ENCODE measurements around the gene CBFB. TPM values are rescaled to one million over a fixed set of nuclear protein-coding genes. Genes with fewer than 3 reads are reported as not detected.

CBFB gene
- total RNA-seq, 3 donors from 2014 or later (not counting 1 experiment from before 2014, with no cell fraction given): 96.1 to 102 (median 97.2) TPM

DNA sequence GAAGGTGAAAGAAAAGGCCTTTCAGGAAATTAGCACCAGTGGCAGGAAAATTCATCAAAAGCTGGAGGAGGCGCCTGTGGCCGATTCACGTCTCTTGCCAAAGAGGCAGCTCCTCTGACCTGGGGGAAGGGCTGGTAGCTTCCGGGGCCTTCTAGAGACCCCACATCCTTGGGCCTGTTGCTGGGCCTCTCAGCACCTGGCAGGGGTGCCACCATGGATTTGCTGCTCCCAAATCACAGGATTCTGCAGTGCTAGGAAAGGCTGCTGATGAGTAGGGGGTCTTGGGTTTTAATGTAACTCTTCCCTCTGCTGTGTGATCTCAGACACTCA, 11.6 kb upstream of the CBFB start:
- intact Hi-C loops (cut with micrococcal nuclease): loop anchor here (1.0 to 10.0 kb wide), 2 partner anchors 87 to 138 kb away; partner anchors contain the start of gene PHAF1
- DNase-seq: no peak
- no peak for ATAC-seq
- Histone ChIP-seq H3K4me3 (ENCODE audit: low read length) (no peak overlapping the region), H3K27me3 (ENCODE audit: control insufficient read depth, insufficient read depth, low read length) (peaks cover 13% of the 10 kb centered on the region), H3K27ac (ENCODE audit: low read length) (no peak overlapping the region), H3K9me3 (ENCODE audit: control insufficient read depth, insufficient read depth, low read length) (no peaks in the 10 kb centered on the region), H3K4me1 (ENCODE audit: control insufficient read depth, insufficient read depth, low read length) (peaks cover 13% of the 10 kb centered on the region), H3K36me3 (ENCODE audit: control insufficient read depth, insufficient read depth, low read length) (no peaks in the 10 kb centered on the region)
- Mint-ChIP-seq H3K36me3 (no peaks in the 10 kb centered on the region), H3K9me3 (no peaks in the 10 kb centered on the region), H3K4me3 (no peak overlapping the region), H3K27ac (no peak overlapping the region), H3K27me3 (ENCODE audit: low read depth in 2 of 2) (peaks cover 0 to 18% of the 10 kb centered on the region in 2 donors), H3K4me1 (peaks cover 0 to 3% of the 10 kb centered on the region in 2 donors)
- no peak for TF ChIP-seq CTCF (IDR thresholded peaks at IDR 0.05)
- WGBS (ENCODE audit: insufficient coverage): 94% methylated on average over 4 of the region's 4 CpGs

DNA sequence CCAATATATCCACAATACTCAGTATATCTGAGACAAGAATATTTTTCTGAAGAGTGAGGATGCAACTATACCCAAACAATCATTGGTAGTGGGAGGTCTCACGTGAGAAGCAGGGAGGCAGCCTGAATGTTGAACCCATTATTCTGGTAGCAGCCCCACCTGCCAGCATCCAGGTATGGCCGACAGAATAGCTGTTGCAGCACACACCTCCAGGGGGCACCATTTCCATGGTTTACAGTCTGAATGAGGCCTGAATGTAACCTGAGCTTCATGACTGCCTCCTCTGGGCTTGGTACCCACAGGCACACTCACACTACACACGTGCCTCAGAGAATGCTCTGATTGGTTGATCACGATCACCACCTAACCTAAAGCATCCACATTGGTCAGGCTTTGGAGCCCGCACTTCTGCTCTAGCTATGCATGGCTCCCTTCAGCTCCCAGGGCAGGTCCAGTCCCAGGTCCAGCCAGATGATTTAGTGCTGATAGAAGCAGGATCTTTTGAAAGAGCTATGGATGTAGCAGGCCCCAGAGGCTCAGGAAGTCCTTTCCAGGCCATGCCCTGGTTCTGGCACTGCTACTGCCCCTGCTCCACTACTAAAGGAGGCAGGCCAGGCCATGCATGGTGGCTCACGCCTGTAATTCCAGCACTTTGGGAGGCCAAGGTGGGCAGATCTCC, 11.0 kb upstream of the CBFB start:
- H3K36me3 Mint-ChIP-seq: no peaks in the 10 kb centered on the region
- Histone ChIP-seq H3K4me3 (ENCODE audit: low read length) (no peak overlapping the region), H3K9me3 (ENCODE audit: control insufficient read depth, insufficient read depth, low read length) (no peaks in the 10 kb centered on the region), H3K36me3 (ENCODE audit: control insufficient read depth, insufficient read depth, low read length) (no peaks in the 10 kb centered on the region), H3K4me1 (ENCODE audit: control insufficient read depth, insufficient read depth, low read length) (peaks cover 13% of the 10 kb centered on the region), H3K27ac (ENCODE audit: low read length) (no peak overlapping the region), H3K27me3 (ENCODE audit: control insufficient read depth, insufficient read depth, low read length) (peaks cover 13% of the 10 kb centered on the region)
- WGBS (ENCODE audit: insufficient coverage): 38% methylated on average over 6 of the region's 6 CpGs
- no peak overlapping the region for H3K27ac Mint-ChIP-seq
- peaks cover 0 to 3% of the 10 kb centered on the region in 2 donors for H3K4me1 Mint-ChIP-seq
- H3K4me3 Mint-ChIP-seq: no peak overlapping the region
- DNase-seq (peak; percentile 58 to 91), ATAC-seq (peak; percentile 79 to 87 (median 81))
- intact Hi-C loops (cut with micrococcal nuclease): loop anchor here (1.0 to 10.0 kb wide), 2 partner anchors 87 to 137 kb away; partner anchors contain the start of gene PHAF1
- TF ChIP-seq CTCF (IDR thresholded peaks at IDR 0.05): peak; percentile 46
- H3K9me3 Mint-ChIP-seq: no peaks in the 10 kb centered on the region
- peaks cover 0 to 17% of the 10 kb centered on the region in 2 donors for H3K27me3 Mint-ChIP-seq (ENCODE audit: low read depth in 2 of 2)

DNA sequence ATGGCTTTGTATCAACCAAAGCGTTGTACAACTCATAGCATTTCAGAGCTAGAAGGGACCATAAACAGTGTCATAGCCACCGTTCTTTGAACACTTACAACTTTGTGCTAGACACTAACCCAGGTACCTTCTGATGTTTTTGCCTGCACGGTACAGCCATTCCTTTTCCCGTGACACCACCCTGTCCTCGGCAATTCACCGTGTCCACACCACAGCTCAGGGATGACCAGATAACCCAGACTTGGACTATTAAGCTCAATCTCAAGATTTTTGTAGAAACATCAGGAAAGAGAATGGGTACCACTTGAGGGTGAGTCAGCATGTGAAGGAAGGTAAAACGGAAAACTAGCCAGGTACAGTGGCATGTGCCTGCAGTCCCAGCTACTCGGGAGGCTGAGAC, 9.8 kb upstream of the CBFB start:
- Mint-ChIP-seq H3K36me3 (no peaks in the 10 kb centered on the region), H3K9me3 (no peaks in the 10 kb centered on the region), H3K4me1 (no peaks in the 10 kb centered on the region), H3K27ac (no peak overlapping the region), H3K27me3 (ENCODE audit: low read depth in 2 of 2) (peaks cover 0 to 14% of the 10 kb centered on the region in 2 donors), H3K4me3 (no peak overlapping the region)
- no peak for TF ChIP-seq CTCF (IDR thresholded peaks at IDR 0.05)
- intact Hi-C loops (cut with micrococcal nuclease): loop anchor here (10.0 kb wide), 1 partner anchor 86 kb away; the partner anchor contains the start of gene PHAF1
- H3K36me3 ChIP-seq (ENCODE audit: control insufficient read depth, insufficient read depth, low read length): no peaks in the 10 kb centered on the region
- peaks cover 5% of the 10 kb centered on the region for H3K27me3 ChIP-seq (ENCODE audit: control insufficient read depth, insufficient read depth, low read length)
- WGBS (ENCODE audit: insufficient coverage): 95% methylated on average over 8 of the region's 8 CpGs
- no peaks in the 10 kb centered on the region for H3K9me3 ChIP-seq (ENCODE audit: control insufficient read depth, insufficient read depth, low read length)
- ATAC-seq (no peak), DNase-seq (no peak)
- peaks cover 5% of the 10 kb centered on the region for H3K4me1 ChIP-seq (ENCODE audit: control insufficient read depth, insufficient read depth, low read length)
- H3K27ac ChIP-seq (ENCODE audit: low read length): no peak overlapping the region
- no peak overlapping the region for H3K4me3 ChIP-seq (ENCODE audit: low read length)

DNA sequence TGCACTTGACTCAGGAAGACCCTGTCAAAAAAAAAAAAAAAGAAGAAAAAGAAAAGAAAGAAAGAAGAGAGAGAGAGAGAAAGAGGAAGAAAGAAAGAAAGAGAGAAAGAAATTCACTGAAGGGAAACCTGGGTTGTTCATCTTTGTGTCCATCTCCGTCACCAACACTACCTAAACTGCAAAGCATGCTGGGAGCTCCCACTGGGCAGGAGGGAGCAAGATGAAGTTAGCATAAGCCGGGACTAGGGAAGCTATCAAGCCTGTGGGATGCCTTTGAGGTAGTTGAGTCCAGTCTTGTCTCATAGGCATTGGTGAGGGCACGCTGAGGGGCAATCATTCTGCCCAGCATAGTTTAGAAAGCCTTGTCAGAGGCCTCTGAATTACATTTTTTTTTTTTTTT, 7.6 kb upstream of the CBFB start:
- TF ChIP-seq CTCF (IDR thresholded peaks at IDR 0.05): no peak
- Mint-ChIP-seq H3K36me3 (no peaks in the 10 kb centered on the region), H3K4me1 (no peaks in the 10 kb centered on the region), H3K4me3 (no peak overlapping the region), H3K9me3 (no peaks in the 10 kb centered on the region), H3K27ac (no peak overlapping the region), H3K27me3 (ENCODE audit: low read depth in 2 of 2) (peaks cover 0 to 3% of the 10 kb centered on the region in 2 donors)
- Histone ChIP-seq H3K36me3 (ENCODE audit: control insufficient read depth, insufficient read depth, low read length) (no peaks in the 10 kb centered on the region), H3K27me3 (ENCODE audit: control insufficient read depth, insufficient read depth, low read length) (no peaks in the 10 kb centered on the region), H3K9me3 (ENCODE audit: control insufficient read depth, insufficient read depth, low read length) (no peaks in the 10 kb centered on the region), H3K4me1 (ENCODE audit: control insufficient read depth, insufficient read depth, low read length) (no peaks in the 10 kb centered on the region), H3K27ac (ENCODE audit: low read length) (no peak overlapping the region), H3K4me3 (ENCODE audit: low read length) (no peak overlapping the region)
- 97% methylated on average over 2 of the region's 3 CpGs for WGBS (ENCODE audit: insufficient coverage)
- no peak for DNase-seq
- intact Hi-C loops (cut with micrococcal nuclease): no loop called here
- ATAC-seq: no peak
